Psoas muscle (tissue), 8 donors: ENCODE data around the gene EVC2. TPM values are rescaled to one million over a fixed set of nuclear protein-coding genes. Genes with fewer than 3 reads are reported as not detected.

Experiments used
- ATAC-seq, 4 donors: fragments of 200-7000 bp; cut with Tn5 transposase; one replicate each; pipeline ENCODE4 v1.9.1; 2020; ENCODE audit warnings: moderate library complexity in 3 of 4, mild to moderate bottlenecking in 2 of 4
- DNase-seq, 2 donors: peaks; one replicate each; pipeline ENCODE4 v3.0.0-alpha.2; 2020
- H3K27ac ChIP-seq: fragments of 200-600 bp; one replicate; pipeline ENCODE4 v1.8.0; 2022
- H3K27me3 ChIP-seq, 3 donors: fragments of 200-600 bp in 1 of 3; one replicate each; pipeline versions ENCODE4 v1.6.1 to v1.8.0; 2013 to 2022; ENCODE audit warnings: low read length in 2 of 3, mild to moderate bottlenecking in 2 of 3, moderate library complexity in 1 of 3; ENCODE audit not compliant: insufficient read depth in 3 of 3
- H3K36me3 ChIP-seq, 2 donors: fragments of 200-600 bp in 1 of 2; one replicate each; pipeline versions ENCODE4 v1.6.1 to v1.8.0; 2013 to 2022; ENCODE audit warnings: low read depth in 1 of 2, mild to moderate bottlenecking in 1 of 2, moderate library complexity in 1 of 2; ENCODE audit not compliant: insufficient read depth in 1 of 2
- H3K4me1 ChIP-seq: fragments of 200-600 bp; one replicate; pipeline ENCODE4 v1.8.0; 2022
- H3K4me3 ChIP-seq: fragments of 200-600 bp; one replicate; pipeline ENCODE4 v1.8.0; 2022; ENCODE audit warnings: mild to moderate bottlenecking
- H3K9me3 ChIP-seq: fragments of 200-600 bp; one replicate; pipeline ENCODE4 v1.8.0; 2022
- WGBS, 3 donors: extraction: QIAGEN DNeasy Blood & Tissue Kit; methylation state at CpG; one replicate each; pipeline versions ENCODE4 v1.1.6 to v1.1.7; 2013; 5-methylcytosine and 5-hydroxymethylcytosine counted together
- intact Hi-C, 2 donors: fragments of 100-400 bp; cut with DNase I; formaldehyde crosslinking; loops; one replicate each; pipeline versions ENCODE4 v1.11.0 to v1.14.2; 2022
- polyA plus RNA-seq, 3 donors: library from polyadenylated mRNA; stranded (reverse); fragments of 200-250 nt; gene quantifications; one replicate each; pipeline ENCODE4 v1.2.3, GENCODE V29; 2013
- total RNA-seq, 4 donors: library from RNA; stranded (reverse); fragmentation: NEBNext Ultra II Directional in 2 of 4; extraction: Animal tissue kit (Norgen Biotek cat#: 25700) in 2 of 4; gene quantifications; one replicate each; pipeline versions ENCODE4 v1.2.1 to v1.2.4, GENCODE V29; 2021 to 2023
- TF ChIP-seq, protein P1 (sequence below): fragments of 200-600 bp; IDR thresholded peaks from one replicate; pipeline ENCODE4 v1.8.0; 2022; ENCODE audit warnings: antibody characterized with exemption
- donor health status: healthy with polysubstance abuse.
- donor health status: DM: no; HTN: no; CAD: no; lungs with moderate emphysema.
- donor health status: Bipolar disorder and iron deficiency.
- donor health status: healthy.
- donor health status: DM: yes; HTN: yes; CAD: no.
- donor health status: DM: no; HTN: no; CAD: no.
- donor health status: DM: no; HTN: no; CAD: no.
- donor health status: DM: yes; HTN: yes; CAD: no.

EVC2 gene
- total and polyA plus RNA-seq, 7 donors, result 0.24 to 1.0 (median 0.44) TPM

DNA sequence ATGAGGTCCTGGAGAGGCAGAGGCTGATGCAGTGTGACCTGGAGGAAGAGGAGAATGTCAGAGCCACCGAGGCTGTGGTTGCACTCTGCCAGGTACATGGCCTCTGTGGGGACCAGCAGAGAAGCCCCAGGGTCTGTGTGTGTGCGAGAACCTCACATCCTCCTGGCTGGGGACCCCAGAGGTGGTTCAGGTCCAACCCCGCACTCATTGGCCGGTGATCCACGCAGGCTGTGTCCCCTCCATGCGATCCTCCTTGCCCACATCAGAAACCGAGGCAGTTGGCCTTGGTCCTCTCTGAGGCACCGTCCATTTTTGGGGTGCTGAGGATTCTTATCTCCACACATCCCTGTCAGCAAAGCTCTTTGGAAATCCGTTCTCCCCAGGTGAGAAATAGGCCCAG lies 47.9 kb upstream of the EVC2 start:
- Histone ChIP-seq H3K4me3 (no peak overlapping the region), H3K27me3 (no peaks in the 10 kb centered on the region), H3K4me1 (no peaks in the 10 kb centered on the region), H3K36me3 (peaks cover 0 to 10% of the 10 kb centered on the region in 2 donors), H3K27ac (no peak overlapping the region), H3K9me3 (no peaks in the 10 kb centered on the region)
- ATAC-seq (no peak), DNase-seq (no peak)
- TF ChIP-seq, protein P1, sequence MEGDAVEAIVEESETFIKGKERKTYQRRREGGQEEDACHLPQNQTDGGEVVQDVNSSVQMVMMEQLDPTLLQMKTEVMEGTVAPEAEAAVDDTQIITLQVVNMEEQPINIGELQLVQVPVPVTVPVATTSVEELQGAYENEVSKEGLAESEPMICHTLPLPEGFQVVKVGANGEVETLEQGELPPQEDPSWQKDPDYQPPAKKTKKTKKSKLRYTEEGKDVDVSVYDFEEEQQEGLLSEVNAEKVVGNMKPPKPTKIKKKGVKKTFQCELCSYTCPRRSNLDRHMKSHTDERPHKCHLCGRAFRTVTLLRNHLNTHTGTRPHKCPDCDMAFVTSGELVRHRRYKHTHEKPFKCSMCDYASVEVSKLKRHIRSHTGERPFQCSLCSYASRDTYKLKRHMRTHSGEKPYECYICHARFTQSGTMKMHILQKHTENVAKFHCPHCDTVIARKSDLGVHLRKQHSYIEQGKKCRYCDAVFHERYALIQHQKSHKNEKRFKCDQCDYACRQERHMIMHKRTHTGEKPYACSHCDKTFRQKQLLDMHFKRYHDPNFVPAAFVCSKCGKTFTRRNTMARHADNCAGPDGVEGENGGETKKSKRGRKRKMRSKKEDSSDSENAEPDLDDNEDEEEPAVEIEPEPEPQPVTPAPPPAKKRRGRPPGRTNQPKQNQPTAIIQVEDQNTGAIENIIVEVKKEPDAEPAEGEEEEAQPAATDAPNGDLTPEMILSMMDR, result no peak
- WGBS, 3 donors, result 92 to 97% (median 96%) methylated on average over 9 of the region's 9 CpGs
- intact Hi-C loops, result no loop called here

DNA sequence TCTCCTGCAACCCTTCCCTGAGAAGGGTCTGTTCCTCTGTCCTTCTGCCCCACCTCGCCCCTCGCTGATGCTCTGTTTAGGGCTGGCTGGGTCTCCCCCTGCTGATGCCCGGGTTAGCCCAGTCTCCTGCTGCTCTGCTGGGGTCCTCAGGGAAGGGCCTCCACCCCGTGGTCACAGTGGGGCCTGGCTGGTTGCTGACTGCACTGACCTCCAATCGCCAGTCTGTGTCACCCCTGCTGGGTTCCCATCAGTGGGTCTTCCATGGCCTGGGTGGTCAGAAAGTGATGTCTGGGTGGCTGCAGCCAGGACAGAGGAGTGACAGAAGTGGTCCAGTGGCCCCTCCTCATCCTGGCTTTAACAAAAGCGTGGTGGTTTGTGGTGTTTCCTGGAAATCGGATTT lies 47.3 kb upstream of the EVC2 start:
- no peak overlapping the region for H3K27ac ChIP-seq
- no peaks in the 10 kb centered on the region for H3K9me3 ChIP-seq
- no peak overlapping the region for H3K4me3 ChIP-seq
- ATAC-seq (no peak), DNase-seq (no peak)
- H3K36me3 ChIP-seq, result peaks cover 0 to 10% of the 10 kb centered on the region in 2 donors
- H3K27me3 ChIP-seq, result no peaks in the 10 kb centered on the region
- 73 to 91% (median 83%) methylated on average over 5 to 7 of the region's 7 CpGs for WGBS, 3 donors
- TF ChIP-seq, protein P1, result no peak
- intact Hi-C loops, result no loop called here
- no peaks in the 10 kb centered on the region for H3K4me1 ChIP-seq

DNA sequence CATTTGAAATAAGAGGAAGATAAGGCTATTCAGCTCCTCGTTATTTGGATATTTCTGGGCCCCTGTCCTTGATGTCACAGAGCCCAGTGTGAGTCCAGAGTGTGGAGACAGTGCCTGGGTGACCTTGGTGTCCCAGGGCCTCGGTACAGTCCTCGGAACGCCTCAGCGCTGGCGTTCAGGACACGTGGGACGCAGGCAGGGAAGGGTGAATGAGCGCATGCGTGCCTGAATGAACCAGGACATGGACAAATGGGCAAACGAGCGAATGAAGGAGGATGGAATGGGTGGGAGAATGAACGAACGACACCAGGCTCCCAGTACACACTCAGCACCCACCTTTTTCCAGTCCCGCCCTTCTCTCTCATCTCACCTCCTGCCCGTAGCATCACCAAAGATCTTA lies 46.8 kb upstream of the EVC2 start:
- H3K4me3 ChIP-seq, result no peak overlapping the region
- DNase-seq (no peak), ATAC-seq (no peak)
- no peaks in the 10 kb centered on the region for H3K9me3 ChIP-seq
- H3K27me3 ChIP-seq, result no peaks in the 10 kb centered on the region
- intact Hi-C loops, result no loop called here
- WGBS, 3 donors, result 94 to 96% (median 94%) methylated on average over 16 of the region's 16 CpGs
- H3K4me1 ChIP-seq, result no peaks in the 10 kb centered on the region
- peaks cover 0 to 10% of the 10 kb centered on the region in 2 donors for H3K36me3 ChIP-seq
- no peak overlapping the region for H3K27ac ChIP-seq
- TF ChIP-seq, protein P1, result no peak

DNA sequence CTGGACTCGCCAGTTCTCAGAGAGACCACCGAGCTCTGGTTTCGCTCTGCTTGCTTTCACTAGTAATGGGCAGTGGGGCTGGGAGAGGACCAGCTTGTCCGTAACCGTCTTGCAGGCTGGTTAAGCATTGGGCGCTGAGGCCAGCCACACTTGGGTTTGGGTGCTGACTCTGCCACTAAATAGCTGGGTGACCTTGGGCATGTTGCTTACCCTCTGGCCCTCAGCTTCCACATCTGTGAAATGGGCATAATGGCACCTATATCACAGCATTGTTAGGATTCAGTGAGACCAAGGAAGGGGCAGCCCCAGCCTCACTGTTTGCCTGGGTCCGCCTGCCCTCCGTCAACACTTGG lies 46.1 kb upstream of the EVC2 start:
- H3K4me3 ChIP-seq, result no peak overlapping the region
- intact Hi-C loops, result no loop called here
- H3K36me3 ChIP-seq, result peaks cover 0 to 10% of the 10 kb centered on the region in 2 donors
- H3K9me3 ChIP-seq, result no peaks in the 10 kb centered on the region
- H3K4me1 ChIP-seq, result no peaks in the 10 kb centered on the region
- TF ChIP-seq, protein P1, result no peak
- H3K27me3 ChIP-seq, result no peaks in the 10 kb centered on the region
- 98 to 99% (median 98%) methylated on average over 8 of the region's 8 CpGs for WGBS, 3 donors
- no peak for DNase-seq
- no peak overlapping the region for H3K27ac ChIP-seq
- ATAC-seq, result no peak

DNA sequence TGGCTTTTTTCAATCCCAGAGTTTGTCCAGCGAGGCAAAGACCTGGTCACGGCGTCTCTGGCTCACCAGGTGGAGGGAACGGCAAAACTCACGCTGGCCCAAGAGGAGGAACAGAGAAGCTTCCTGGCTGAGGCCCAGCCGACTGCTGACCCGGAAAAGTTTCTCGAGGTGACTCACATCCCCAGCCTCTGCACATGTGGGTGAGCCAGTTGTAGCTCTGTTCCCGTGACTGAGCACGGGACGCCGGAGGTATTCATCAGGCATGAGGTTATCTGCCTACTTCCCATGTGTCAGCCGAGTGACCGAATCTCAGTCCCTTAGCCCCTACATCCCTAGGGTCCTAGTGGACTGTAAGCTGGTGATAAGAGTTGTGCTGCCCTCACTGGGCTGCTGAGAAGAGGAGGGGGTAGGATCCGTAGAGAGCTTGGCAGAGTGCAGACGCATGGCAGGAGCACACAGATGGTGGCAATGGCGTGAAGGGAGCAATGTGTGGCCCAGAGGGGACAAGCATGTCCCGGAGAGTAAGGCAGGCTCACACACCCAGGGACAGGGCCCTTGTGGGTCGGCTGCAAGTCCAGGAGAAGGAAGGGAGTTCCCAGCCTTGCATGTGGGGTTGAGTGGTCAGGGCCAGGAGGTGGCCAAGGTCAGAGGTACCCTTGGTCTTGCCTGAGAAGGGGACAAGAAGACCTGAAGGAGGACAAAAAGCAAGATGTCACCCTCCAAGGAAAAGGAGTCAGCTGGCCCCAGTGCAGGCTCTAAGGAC lies 45.6 kb upstream of the EVC2 start:
- TF ChIP-seq, protein P1, result no peak
- DNase-seq, result no peak
- Histone ChIP-seq H3K27me3 (no peaks in the 10 kb centered on the region), H3K9me3 (no peaks in the 10 kb centered on the region), H3K27ac (no peak overlapping the region), H3K4me1 (no peaks in the 10 kb centered on the region), H3K4me3 (no peak overlapping the region), H3K36me3 (peaks cover 0 to 9% of the 10 kb centered on the region in 2 donors)
- ATAC-seq, result no peak
- WGBS, 3 donors, result 78 to 85% (median 79%) methylated on average over 18 to 19 of the region's 19 CpGs
- intact Hi-C loops, result no loop called here
